WTC11 (cell line): ENCODE measurements around the gene HMGXB3. TPM values are rescaled to one million over a fixed set of nuclear protein-coding genes. Genes with fewer than 3 reads are reported as not detected.

Experiments
- ATAC-seq: fragments of 200-7000 bp; cut with Tn5 transposase; 2 replicates; pipeline ENCODE4 v1.10.0; 2021; ENCODE audit warnings: mild to moderate bottlenecking, moderate library complexity
- CTCF ChIA-PET: fragments of 300-600 bp; sonication (Branson Sonifier 250); formaldehyde crosslinking; loops from one replicate; lab custom pipeline; 2021; ENCODE audit warnings: antibody characterized with exemption; lab: Charles Lee
- POLR2A ChIA-PET: fragments of 350-600 bp; sonication (Branson Sonifier 250); formaldehyde crosslinking; loops from one replicate; lab custom pipeline; 2021; ENCODE audit warnings: antibody characterized with exemption; lab: Charles Lee
- DNase-seq: peaks from one replicate; pipeline ENCODE4 v3.0.0; 2021; ENCODE audit warnings: low spot score
- H3K27ac Mint-ChIP-seq: 2 replicates; pipeline ENCODE4 v1.8.0; 2021; ENCODE audit warnings: mixed read lengths
- H3K27me3 Mint-ChIP-seq: 2 replicates; pipeline ENCODE4 v1.8.0; 2021; ENCODE audit warnings: low read depth, mild to moderate bottlenecking, moderate library complexity, mixed read lengths
- H3K36me3 Mint-ChIP-seq: 2 replicates; pipeline ENCODE4 v1.8.0; 2021; ENCODE audit warnings: mixed read lengths
- H3K4me1 Mint-ChIP-seq: 2 replicates; pipeline ENCODE4 v1.8.0; 2022; ENCODE audit warnings: mixed read lengths
- H3K4me3 Mint-ChIP-seq: 2 replicates; pipeline ENCODE4 v1.8.0; 2021; ENCODE audit warnings: mild to moderate bottlenecking, moderate library complexity, mixed read lengths
- H3K9me3 Mint-ChIP-seq: 2 replicates; pipeline ENCODE4 v1.8.0; 2021; ENCODE audit warnings: mixed read lengths
- ATF1 ChIP-seq: sonication (generic); formaldehyde crosslinking; IDR thresholded peaks from 2 replicates; pipeline ENCODE4 v1.8.1; 2023; ENCODE audit warnings: mild to moderate bottlenecking, moderate library complexity, missing genetic modification reagents
- ATF3 ChIP-seq: sonication (generic); formaldehyde crosslinking; conservative IDR thresholded peaks from 2 replicates; pipeline ENCODE4 v1.8.1; 2022; ENCODE audit warnings: mild to moderate bottlenecking, missing genetic modification reagents
- CBFB ChIP-seq: sonication (generic); formaldehyde crosslinking; IDR thresholded peaks from 2 replicates; pipeline ENCODE4 v1.8.1; 2022; ENCODE audit warnings: mild to moderate bottlenecking, low read depth, missing genetic modification reagents
- CREM ChIP-seq: sonication (generic); formaldehyde crosslinking; IDR thresholded peaks from 2 replicates; pipeline ENCODE4 v1.8.1; 2022; ENCODE audit warnings: mild to moderate bottlenecking, missing genetic modification reagents, moderate library complexity
- E2F1 ChIP-seq: sonication (generic); formaldehyde crosslinking; IDR thresholded peaks from 2 replicates; pipeline ENCODE4 v1.8.0; 2022; ENCODE audit warnings: mild to moderate bottlenecking, missing genetic modification reagents
- ELF4 ChIP-seq: sonication (generic); formaldehyde crosslinking; IDR thresholded peaks from 2 replicates; pipeline ENCODE4 v1.8.1; 2022; ENCODE audit warnings: low read depth, mild to moderate bottlenecking, moderate library complexity, missing genetic modification reagents
- ETV6 ChIP-seq: sonication (generic); formaldehyde crosslinking; IDR thresholded peaks from 2 replicates; pipeline ENCODE4 v1.8.1; 2022; ENCODE audit warnings: mild to moderate bottlenecking, missing genetic modification reagents
- FOXP1 ChIP-seq: sonication (generic); formaldehyde crosslinking; IDR thresholded peaks from 2 replicates; pipeline ENCODE4 v1.8.0; 2022; ENCODE audit warnings: missing genetic modification reagents, mild to moderate bottlenecking, moderate library complexity, borderline replicate concordance
- JUN ChIP-seq: sonication (generic); formaldehyde crosslinking; IDR thresholded peaks from 2 replicates; pipeline ENCODE4 v1.8.0; 2023; ENCODE audit warnings: mild to moderate bottlenecking, missing genetic modification reagents
- MYBL2 ChIP-seq: sonication (generic); formaldehyde crosslinking; IDR thresholded peaks from 2 replicates; pipeline ENCODE4 v1.8.1; 2023; ENCODE audit warnings: mild to moderate bottlenecking, moderate library complexity, missing genetic modification reagents
- NFE2L1 ChIP-seq: sonication (generic); formaldehyde crosslinking; IDR thresholded peaks from 2 replicates; pipeline ENCODE4 v1.8.1; 2023; ENCODE audit warnings: missing genetic modification reagents
- NFYB ChIP-seq: sonication (generic); formaldehyde crosslinking; conservative IDR thresholded peaks from 2 replicates; pipeline ENCODE4 v1.8.0; 2022; ENCODE audit warnings: low read depth, missing genetic modification reagents
- NR3C1 ChIP-seq: sonication (generic); formaldehyde crosslinking; conservative IDR thresholded peaks from 2 replicates; pipeline ENCODE4 v1.8.1; 2023; ENCODE audit warnings: low read depth, mild to moderate bottlenecking, missing genetic modification reagents
- OVOL2 ChIP-seq: fragments of 250-450 bp; sonication (Bioruptor Pico); IDR thresholded peaks from 2 replicates; pipeline ENCODE4 v1.9.0; 2021; ENCODE audit warnings: mild to moderate bottlenecking, borderline replicate concordance
- PRRX2 ChIP-seq: fragments of 250-450 bp; sonication (Bioruptor Pico); IDR thresholded peaks from 2 replicates; pipeline ENCODE4 v1.8.0; 2021; ENCODE audit warnings: mild to moderate bottlenecking
- RELA ChIP-seq: sonication (generic); formaldehyde crosslinking; IDR thresholded peaks from 2 replicates; pipeline ENCODE4 v1.8.1; 2022; ENCODE audit warnings: missing genetic modification reagents, mild to moderate bottlenecking, borderline replicate concordance
- TCF7 ChIP-seq: sonication (generic); formaldehyde crosslinking; IDR thresholded peaks from 2 replicates; pipeline ENCODE4 v1.8.0; 2022; ENCODE audit warnings: mild to moderate bottlenecking, low read depth, missing genetic modification reagents, moderate library complexity
- TEAD4 ChIP-seq: sonication (generic); formaldehyde crosslinking; IDR thresholded peaks from 2 replicates; pipeline ENCODE4 v1.8.0; 2022; ENCODE audit warnings: mild to moderate bottlenecking, missing genetic modification reagents
- ZNF121 ChIP-seq: sonication (generic); formaldehyde crosslinking; IDR thresholded peaks from 2 replicates; pipeline ENCODE4 v1.8.0; 2023; ENCODE audit warnings: missing genetic modification reagents
- ZNF263 ChIP-seq: sonication (generic); formaldehyde crosslinking; IDR thresholded peaks from 2 replicates; pipeline ENCODE4 v1.8.1; 2022; ENCODE audit warnings: low read depth, mild to moderate bottlenecking, moderate library complexity, missing genetic modification reagents
- ZNF416 ChIP-seq: fragments of 250-450 bp; sonication (Bioruptor Pico); IDR thresholded peaks from 2 replicates; pipeline ENCODE4 v1.9.0; 2021; ENCODE audit warnings: mild to moderate bottlenecking, inconsistent platforms
- total RNA-seq: library from RNA; stranded (reverse); gene quantifications from 3 replicates; pipeline ENCODE4 v1.2.3, GENCODE V29; 2021
- TF ChIP-seq, protein P1 (sequence below): sonication (generic); formaldehyde crosslinking; IDR thresholded peaks from 2 replicates; pipeline ENCODE4 v1.8.1; 2023; ENCODE audit warnings: mild to moderate bottlenecking, moderate library complexity, missing genetic modification reagents
- TF ChIP-seq, protein P2 (sequence below): sonication (generic); formaldehyde crosslinking; IDR thresholded peaks from 2 replicates; pipeline ENCODE4 v1.8.0; 2022; ENCODE audit warnings: mild to moderate bottlenecking, missing genetic modification reagents
- TF ChIP-seq, protein P3 (sequence below): sonication (generic); formaldehyde crosslinking; IDR thresholded peaks from 2 replicates; pipeline ENCODE4 v1.8.1; 2022; ENCODE audit warnings: missing genetic modification reagents, borderline replicate concordance

The HMGXB3 gene
- total RNA-seq, 1 experiment from 2014 or later, result 31.6 TPM

GRCh38 chr5:149979896-149980295, 20.6 kb upstream of the HMGXB3 start:
- DNase-seq (no peak), ATAC-seq (no peak)
- Mint-ChIP-seq H3K9me3 (no peaks in the 10 kb centered on the region), H3K27me3 (no peaks in the 10 kb centered on the region), H3K27ac (no peak overlapping the region), H3K4me1 (no peaks in the 10 kb centered on the region), H3K4me3 (no peak overlapping the region), H3K36me3 (no peaks in the 10 kb centered on the region)
- CTCF ChIA-PET, result interaction anchor here (1.5 kb wide), 1 partner anchor 146 kb away, joined by 3 read pairs; no protein-coding TSS in a partner anchor
- no peak for TF ChIP-seq JUN (CRISPR knock-in tag)
- TF ChIP-seq CREM (CRISPR knock-in tag), result no peak
- no peak for TF ChIP-seq ELF4 (CRISPR knock-in tag)
- no peak for TF ChIP-seq FOXP1 (CRISPR knock-in tag)
- no peak for TF ChIP-seq MYBL2
- TF ChIP-seq, protein P1, sequence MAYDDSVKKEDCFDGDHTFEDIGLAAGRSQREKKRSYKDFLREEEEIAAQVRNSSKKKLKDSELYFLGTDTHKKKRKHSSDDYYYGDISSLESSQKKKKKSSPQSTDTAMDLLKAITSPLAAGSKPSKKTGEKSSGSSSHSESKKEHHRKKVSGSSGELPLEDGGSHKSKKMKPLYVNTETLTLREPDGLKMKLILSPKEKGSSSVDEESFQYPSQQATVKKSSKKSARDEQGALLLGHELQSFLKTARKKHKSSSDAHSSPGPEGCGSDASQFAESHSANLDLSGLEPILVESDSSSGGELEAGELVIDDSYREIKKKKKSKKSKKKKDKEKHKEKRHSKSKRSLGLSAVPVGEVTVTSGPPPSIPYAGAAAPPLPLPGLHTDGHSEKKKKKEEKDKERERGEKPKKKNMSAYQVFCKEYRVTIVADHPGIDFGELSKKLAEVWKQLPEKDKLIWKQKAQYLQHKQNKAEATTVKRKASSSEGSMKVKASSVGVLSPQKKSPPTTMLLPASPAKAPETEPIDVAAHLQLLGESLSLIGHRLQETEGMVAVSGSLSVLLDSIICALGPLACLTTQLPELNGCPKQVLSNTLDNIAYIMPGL (CRISPR knock-in tag), result no peak
- no peak for TF ChIP-seq TEAD4 (CRISPR knock-in tag)
- no peak for TF ChIP-seq OVOL2
- no peak for TF ChIP-seq ETV6 (CRISPR knock-in tag)
- TF ChIP-seq, protein P2, sequence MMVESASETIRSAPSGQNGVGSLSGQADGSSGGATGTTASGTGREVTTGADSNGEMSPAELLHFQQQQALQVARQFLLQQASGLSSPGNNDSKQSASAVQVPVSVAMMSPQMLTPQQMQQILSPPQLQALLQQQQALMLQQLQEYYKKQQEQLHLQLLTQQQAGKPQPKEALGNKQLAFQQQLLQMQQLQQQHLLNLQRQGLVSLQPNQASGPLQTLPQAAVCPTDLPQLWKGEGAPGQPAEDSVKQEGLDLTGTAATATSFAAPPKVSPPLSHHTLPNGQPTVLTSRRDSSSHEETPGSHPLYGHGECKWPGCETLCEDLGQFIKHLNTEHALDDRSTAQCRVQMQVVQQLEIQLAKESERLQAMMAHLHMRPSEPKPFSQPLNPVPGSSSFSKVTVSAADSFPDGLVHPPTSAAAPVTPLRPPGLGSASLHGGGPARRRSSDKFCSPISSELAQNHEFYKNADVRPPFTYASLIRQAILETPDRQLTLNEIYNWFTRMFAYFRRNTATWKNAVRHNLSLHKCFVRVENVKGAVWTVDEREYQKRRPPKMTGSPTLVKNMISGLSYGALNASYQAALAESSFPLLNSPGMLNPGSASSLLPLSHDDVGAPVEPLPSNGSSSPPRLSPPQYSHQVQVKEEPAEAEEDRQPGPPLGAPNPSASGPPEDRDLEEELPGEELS (CRISPR knock-in tag), result no peak
- TF ChIP-seq, protein P3, sequence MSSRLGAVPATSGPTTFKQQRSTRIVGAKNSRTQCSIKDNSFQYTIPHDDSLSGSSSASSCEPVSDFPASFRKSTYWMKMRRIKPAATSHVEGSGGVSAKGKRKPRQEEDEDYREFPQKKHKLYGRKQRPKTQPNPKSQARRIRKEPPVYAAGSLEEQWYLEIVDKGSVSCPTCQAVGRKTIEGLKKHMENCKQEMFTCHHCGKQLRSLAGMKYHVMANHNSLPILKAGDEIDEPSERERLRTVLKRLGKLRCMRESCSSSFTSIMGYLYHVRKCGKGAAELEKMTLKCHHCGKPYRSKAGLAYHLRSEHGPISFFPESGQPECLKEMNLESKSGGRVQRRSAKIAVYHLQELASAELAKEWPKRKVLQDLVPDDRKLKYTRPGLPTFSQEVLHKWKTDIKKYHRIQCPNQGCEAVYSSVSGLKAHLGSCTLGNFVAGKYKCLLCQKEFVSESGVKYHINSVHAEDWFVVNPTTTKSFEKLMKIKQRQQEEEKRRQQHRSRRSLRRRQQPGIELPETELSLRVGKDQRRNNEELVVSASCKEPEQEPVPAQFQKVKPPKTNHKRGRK, result no peak
- TF ChIP-seq RELA (CRISPR knock-in tag), result no peak
- TF ChIP-seq ZNF121 (CRISPR knock-in tag), result no peak
- TF ChIP-seq E2F1 (CRISPR knock-in tag), result no peak
- no peak for TF ChIP-seq ZNF416 (CRISPR knock-in tag)
- TF ChIP-seq PRRX2, result no peak
- TF ChIP-seq ATF3 (CRISPR knock-in tag), result no peak
- no peak for TF ChIP-seq TCF7 (CRISPR knock-in tag)
- POLR2A ChIA-PET, result no interaction called here

GRCh38 chr5:149981206-149981605, 19.3 kb upstream of the HMGXB3 start:
- no peaks in the 10 kb centered on the region for H3K4me1 Mint-ChIP-seq
- no peak overlapping the region for H3K27ac Mint-ChIP-seq
- H3K4me3 Mint-ChIP-seq, result no peak overlapping the region
- H3K27me3 Mint-ChIP-seq, result no peaks in the 10 kb centered on the region
- CTCF ChIA-PET, result interaction anchor here (1.5 kb wide), 1 partner anchor 147 kb away, joined by 3 read pairs; no protein-coding TSS in a partner anchor
- H3K36me3 Mint-ChIP-seq, result no peaks in the 10 kb centered on the region
- no peak for ATAC-seq
- H3K9me3 Mint-ChIP-seq, result no peaks in the 10 kb centered on the region
- TF ChIP-seq ZNF263 (no peak), NFYB (CRISPR knock-in tag) (no peak), PRRX2 (no peak), NR3C1 (no peak), NFE2L1 (CRISPR knock-in tag) (no peak), TEAD4 (CRISPR knock-in tag) (no peak), ZNF121 (CRISPR knock-in tag) (no peak), CBFB (CRISPR knock-in tag) (no peak), ATF1 (CRISPR knock-in tag) (no peak)
- no peak for DNase-seq
- POLR2A ChIA-PET, result no interaction called here
